IMR-90 (cell line): ENCODE measurements around the gene CYB5R3. TPM values are rescaled to one million over a fixed set of nuclear protein-coding genes. Genes with fewer than 3 reads are reported as not detected.

Experiments used
- ATAC-seq: fragments of 200-7000 bp; cut with Tn5 transposase; 2 replicates; pipeline ENCODE4 v1.9.1; 2020; ENCODE audit warnings: low read depth, mild to moderate bottlenecking, moderate library complexity
- BruUV-seq: library from RNA; stranded (reverse); fragments of 400-500 nt; replicated peaks from 2 replicates; lab custom pipeline; 2021; lab: Mats Ljungman, UMichigan
- CTCF ChIA-PET: fragments of 300-600 bp; formaldehyde crosslinking; extraction: SDS; loops from one replicate; lab custom pipeline; 2021; ENCODE audit warnings: antibody characterized with exemption; lab: Yijun Ruan, JAX
- POLR2A ChIA-PET: fragments of 300-600 bp; sonication (Branson Sonifier 250); formaldehyde crosslinking; loops from one replicate; lab custom pipeline; 2022; ENCODE audit warnings: antibody characterized with exemption; ENCODE audit not compliant: unreplicated experiment; lab: Charles Lee
- DNase-seq: peaks from one replicate; pipeline ENCODE4 v3.0.0; 2013
- H2AFZ ChIP-seq: replicated peaks from 2 replicates; pipeline ENCODE3; 2013; ENCODE audit warnings: low read length, mild to moderate bottlenecking; ENCODE audit not compliant: poor library complexity
- H2AK5ac ChIP-seq: 2 replicates; pipeline ENCODE4 v1.6.1; 2013; ENCODE audit warnings: low read depth, low read length, inconsistent platforms
- H2AK9ac ChIP-seq: replicated peaks from 2 replicates; pipeline ENCODE3; 2013; ENCODE audit warnings: mild to moderate bottlenecking, low read depth, low read length, moderate library complexity; ENCODE audit not compliant: poor library complexity
- H2BK120ac ChIP-seq: 2 replicates; pipeline ENCODE4 v1.6.1; 2013; ENCODE audit warnings: low read depth, low read length, inconsistent platforms
- H2BK15ac ChIP-seq: 3 replicates; pipeline ENCODE4 v1.6.1; 2013; ENCODE audit warnings: low read depth, low read length, inconsistent platforms
- H2BK20ac ChIP-seq: 2 replicates; pipeline ENCODE4 v1.6.1; 2013; ENCODE audit warnings: low read depth, mild to moderate bottlenecking, inconsistent platforms, low read length, moderate library complexity
- H2BK5ac ChIP-seq: 2 replicates; pipeline ENCODE4 v1.6.1; 2013; ENCODE audit warnings: mild to moderate bottlenecking, low read depth, low read length, inconsistent platforms; ENCODE audit not compliant: poor library complexity, severe bottlenecking
- H3K14ac ChIP-seq: replicated peaks from 2 replicates; pipeline ENCODE4 v1.6.1; 2013; ENCODE audit warnings: low read depth, low read length, inconsistent platforms
- H3K18ac ChIP-seq: 2 replicates; pipeline ENCODE4 v1.6.1; 2013; ENCODE audit warnings: low read depth, low read length, control low read depth
- H3K23ac ChIP-seq: 2 replicates; pipeline ENCODE4 v1.6.1; 2013; ENCODE audit warnings: low read depth, low read length, inconsistent platforms
- H3K27ac ChIP-seq: 2 replicates; pipeline ENCODE4 v1.5.1; 2013; ENCODE audit warnings: mild to moderate bottlenecking, control low read depth, low read length; ENCODE audit not compliant: insufficient read depth
- H3K27me3 ChIP-seq: 2 replicates; pipeline ENCODE4 v1.6.1; 2013; ENCODE audit warnings: low read length; ENCODE audit not compliant: control insufficient read depth, insufficient read depth
- H3K36me3 ChIP-seq: 2 replicates; pipeline ENCODE4 v1.6.1; 2013; ENCODE audit warnings: low read length, mixed read lengths; ENCODE audit not compliant: control insufficient read depth, insufficient read depth
- H3K4ac ChIP-seq: 2 replicates; pipeline ENCODE4 v1.6.1; 2013; ENCODE audit warnings: low read depth, low read length, inconsistent platforms
- H3K4me1 ChIP-seq: 2 replicates; pipeline ENCODE4 v1.6.1; 2013; ENCODE audit warnings: low read length, mixed read lengths; ENCODE audit not compliant: control insufficient read depth, insufficient read depth
- H3K4me2 ChIP-seq: 2 replicates; pipeline ENCODE4 v1.6.1; 2013; ENCODE audit warnings: low read depth, mild to moderate bottlenecking, control low read depth, low read length, moderate library complexity
- H3K4me3 ChIP-seq: 2 replicates; pipeline ENCODE4 v1.5.1; 2013; ENCODE audit warnings: low read depth, mild to moderate bottlenecking, control low read depth, low read length, moderate library complexity; ENCODE audit not compliant: insufficient read depth
- H3K56ac ChIP-seq: 2 replicates; pipeline ENCODE4 v1.6.1; 2013; ENCODE audit warnings: low read length, inconsistent platforms; ENCODE audit not compliant: insufficient read depth; ENCODE audit errors: extremely low read depth
- H3K79me1 ChIP-seq, 2 experiments: 2 replicates each; pipeline ENCODE4 v1.6.1; 2013; ENCODE audit warnings: low read length in 2 of 2, inconsistent platforms in 1 of 2, low read depth in 1 of 2
- H3K9ac ChIP-seq: 2 replicates; pipeline ENCODE4 v1.6.1; 2013; ENCODE audit warnings: low read depth, low read length, control low read depth
- H3K9me1 ChIP-seq: 2 replicates; pipeline ENCODE4 v1.6.1; 2013; ENCODE audit warnings: low read length, inconsistent platforms; ENCODE audit not compliant: insufficient read depth
- H3K9me3 ChIP-seq: 2 replicates; pipeline ENCODE4 v1.6.1; 2013; ENCODE audit warnings: low read length; ENCODE audit not compliant: control insufficient read depth, insufficient read depth
- H4K20me1 ChIP-seq: 2 replicates; pipeline ENCODE4 v1.6.1; 2013; ENCODE audit warnings: low read length, inconsistent platforms; ENCODE audit not compliant: insufficient read depth
- H4K5ac ChIP-seq: 2 replicates; pipeline ENCODE4 v1.6.1; 2013; ENCODE audit warnings: mild to moderate bottlenecking, low read depth, low read length, control low read depth
- H4K8ac ChIP-seq, 2 experiments: 2 replicates each; pipeline ENCODE4 v1.6.1; 2013; ENCODE audit warnings: low read depth in 2 of 2, low read length in 2 of 2, control low read depth in 1 of 2, inconsistent platforms in 1 of 2
- H4K91ac ChIP-seq: 2 replicates; pipeline ENCODE4 v1.6.1; 2013; ENCODE audit warnings: low read depth, low read length, inconsistent platforms; ENCODE audit not compliant: insufficient read depth
- BHLHE40 ChIP-seq: fragments of 150-350 bp; IDR thresholded peaks from 2 replicates; pipeline ENCODE4 v1.6.1; 2016; ENCODE audit warnings: mild to moderate bottlenecking, low read depth, low read length
- CEBPB ChIP-seq: IDR thresholded peaks from 2 replicates; pipeline ENCODE4 v1.6.1; 2012; ENCODE audit warnings: low read depth, low read length, improper control_type of control experiment
- CHD1 ChIP-seq: IDR thresholded peaks from 2 replicates; pipeline ENCODE4 v1.6.1; 2012; ENCODE audit warnings: low read depth, low read length, improper control_type of control experiment
- CTCF ChIP-seq: conservative IDR thresholded peaks from 2 replicates; pipeline ENCODE4 v1.5.1; 2012; ENCODE audit warnings: mild to moderate bottlenecking, low read depth, low read length, improper control_type of control experiment
- FOS ChIP-seq: fragments of 150-350 bp; IDR thresholded peaks from 2 replicates; pipeline ENCODE4 v1.6.1; 2016; ENCODE audit warnings: low read depth, low read length
- MAFK ChIP-seq: IDR thresholded peaks from 2 replicates; pipeline ENCODE4 v1.6.1; 2012; ENCODE audit warnings: low read depth, low read length, improper control_type of control experiment
- MAZ ChIP-seq: IDR thresholded peaks from 2 replicates; pipeline ENCODE4 v1.6.1; 2012; ENCODE audit warnings: low read depth, mild to moderate bottlenecking, low read length, improper control_type of control experiment, moderate library complexity, borderline replicate concordance
- MXI1 ChIP-seq: IDR thresholded peaks from 2 replicates; pipeline ENCODE4 v1.6.1; 2012; ENCODE audit warnings: low read depth, mild to moderate bottlenecking, low read length, moderate library complexity, borderline replicate concordance
- NFE2L2 ChIP-seq: fragments of 150-350 bp; IDR thresholded peaks from 2 replicates; pipeline ENCODE4 v1.6.1; 2016; ENCODE audit warnings: low read depth, mild to moderate bottlenecking, low read length
- POLR2A ChIP-seq: IDR thresholded peaks from 2 replicates; pipeline ENCODE4 v1.6.1; 2012; ENCODE audit warnings: mild to moderate bottlenecking, low read depth, low read length
- RCOR1 ChIP-seq: IDR thresholded peaks from 2 replicates; pipeline ENCODE4 v1.6.1; 2012; ENCODE audit warnings: mild to moderate bottlenecking, low read length, improper control_type of control experiment; ENCODE audit not compliant: insufficient replicate concordance
- RFX5 ChIP-seq: IDR thresholded peaks from 2 replicates; pipeline ENCODE4 v1.8.0; 2012; ENCODE audit warnings: low read depth, mild to moderate bottlenecking, low read length, moderate library complexity
- SMC3 ChIP-seq: fragments of 150-350 bp; IDR thresholded peaks from 2 replicates; pipeline ENCODE4 v1.6.1; 2016; ENCODE audit warnings: low read depth, mild to moderate bottlenecking, antibody characterized with exemption, low read length, moderate library complexity
- USF2 ChIP-seq: fragments of 150-350 bp; IDR thresholded peaks from 2 replicates; pipeline ENCODE4 v1.6.1; 2017; ENCODE audit warnings: mild to moderate bottlenecking, antibody characterized with exemption, low read length, low read depth
- WGBS, 2 experiments: methylation state at CpG; one replicate each; pipeline versions ENCODE4 v1.1.5 to v1.1.7; 2013; ENCODE audit warnings: missing lambda C conversion rate in 2 of 2; ENCODE audit not compliant: insufficient read length in 1 of 2; ENCODE audit errors: extremely low coverage in 2 of 2; 5-methylcytosine and 5-hydroxymethylcytosine counted together
- dilution Hi-C: fragments of 300-500 bp; cut with HindIII; formaldehyde crosslinking; loops from one replicate; pipeline ENCODE4 v1.14.3; 2018; ENCODE audit warnings: low sequenced_read_pairs; ENCODE audit not compliant: unreplicated experiment
- in situ Hi-C: fragments of 300-500 bp; cut with MboI; formaldehyde crosslinking; loops from 3 replicates; pipeline ENCODE4 v1.14.3; 2019; ENCODE audit warnings: low sequenced_read_pairs, inconsistent platforms, mixed read lengths
- intact Hi-C: fragments of 100-400 bp; cut with micrococcal nuclease; formaldehyde crosslinking; loops from 2 replicates; pipeline ENCODE4 v1.10.0; 2022
- polyA plus RNA-seq, 3 experiments: library from polyadenylated mRNA; depleted of rRNA; stranded (reverse); fragments of >200 nt; gene quantifications; 2 replicates each; pipeline ENCODE4 v1.2.3, GENCODE V29; 2012; ENCODE audit warnings: low replicate concordance in 1 of 3
- total RNA-seq: library from RNA; depleted of rRNA; stranded (reverse); fragments of >200 nt; gene quantifications from 2 replicates; pipeline ENCODE4 v1.2.3, GENCODE V29; 2012

Gene CYB5R3
- total and polyA plus RNA-seq, 2 of the 4 experiments (the other 2 are of a cell fraction), result 44.1 to 362 TPM

GRCh38 chr22:42603427-42603826 is 45.8 kb downstream of the CYB5R3 start:
- Histone ChIP-seq H3K18ac (no peak overlapping the region), H2AK5ac (no peak overlapping the region), H2BK20ac (no peak overlapping the region), H4K20me1 (peaks cover 49% of the 10 kb centered on the region), H2BK120ac (no peak overlapping the region), H3K23ac (no peak overlapping the region), H3K79me1 (peaks cover 43 to 74% of the 10 kb centered on the region in 2 experiments), H4K5ac (no peak overlapping the region), H4K8ac (no peak overlapping the region), H3K27me3 (no peaks in the 10 kb centered on the region), H3K4me1 (peaks cover 10% of the 10 kb centered on the region), H3K9me3 (no peaks in the 10 kb centered on the region), H3K56ac (no peak overlapping the region), H3K9me1 (peaks cover 19% of the 10 kb centered on the region), H2BK5ac (no peak overlapping the region), H3K36me3 (peaks cover 35% of the 10 kb centered on the region), H4K91ac (no peak overlapping the region), H3K4me2 (no peak overlapping the region), H2AK9ac (no peak overlapping the region), H3K9ac (no peak overlapping the region), H3K4me3 (no peak overlapping the region), H2BK15ac (no peak overlapping the region), H3K4ac (no peak overlapping the region), H2AFZ (no peak overlapping the region), H3K27ac (no peak overlapping the region), H3K14ac (no peak overlapping the region)
- dilution Hi-C loops, result no loop called here
- in situ Hi-C loops, result no loop called here
- ChIA-PET CTCF (no interaction called here), POLR2A (no interaction called here)
- intact Hi-C loops, result no loop called here
- DNase-seq (no peak), ATAC-seq (no peak)
- no CpG with 5 or more reads among the region's 2 CpGs for WGBS, 2 experiments
- TF ChIP-seq NFE2L2, result no peak
- TF ChIP-seq POLR2A, result no peak
- no peak for TF ChIP-seq CHD1
- TF ChIP-seq MAZ, result no peak
- TF ChIP-seq FOS, result no peak
- no peak for TF ChIP-seq BHLHE40
- no peak for TF ChIP-seq USF2
- no peak for TF ChIP-seq MAFK
- TF ChIP-seq MXI1, result no peak
- no peak for TF ChIP-seq SMC3
- no peak for TF ChIP-seq CTCF
- no peak for TF ChIP-seq RCOR1
- no peak for TF ChIP-seq RFX5
- no peak for TF ChIP-seq CEBPB
- BruUV-seq, result no TSS peak
